GM08714 (cell line): ENCODE measurements around the gene GPRC5A.

Experiments used
- H3K4me3 ChIP-seq: fragments of 200-500 bp; sonication (Bioruptor generic); 2 replicates; pipeline ENCODE4 v1.5.1; 2014; ENCODE audit warnings: mild to moderate bottlenecking, low read length, inconsistent platforms
- ZNF274 ChIP-seq: IDR thresholded peaks from 2 replicates; pipeline ENCODE4 v1.6.1; 2012; ENCODE audit warnings: mild to moderate bottlenecking, low read depth, low read length

Gene GPRC5A

DNA sequence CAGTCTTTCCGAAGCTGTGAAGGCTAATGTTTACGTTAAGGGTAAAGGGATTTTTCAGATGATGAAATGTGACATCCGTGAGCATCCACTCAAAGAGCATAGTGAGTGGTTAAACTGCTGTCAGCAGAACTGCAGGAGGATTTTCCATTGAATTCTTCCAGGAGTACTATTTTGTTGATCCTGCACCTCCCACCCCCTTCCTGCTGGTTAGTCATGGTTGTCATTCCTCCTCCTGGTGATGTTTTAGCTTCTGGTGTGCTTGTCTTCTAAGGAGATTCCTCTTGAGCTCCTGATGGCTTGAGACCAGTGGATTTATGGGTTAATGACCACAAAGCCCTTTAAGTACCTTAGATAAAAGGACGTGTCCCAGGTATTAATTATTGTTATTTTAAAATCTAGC lies 63.0 kb downstream of the GPRC5A start:
- no peak for TF ChIP-seq ZNF274
- no peak overlapping the region for H3K4me3 ChIP-seq

DNA sequence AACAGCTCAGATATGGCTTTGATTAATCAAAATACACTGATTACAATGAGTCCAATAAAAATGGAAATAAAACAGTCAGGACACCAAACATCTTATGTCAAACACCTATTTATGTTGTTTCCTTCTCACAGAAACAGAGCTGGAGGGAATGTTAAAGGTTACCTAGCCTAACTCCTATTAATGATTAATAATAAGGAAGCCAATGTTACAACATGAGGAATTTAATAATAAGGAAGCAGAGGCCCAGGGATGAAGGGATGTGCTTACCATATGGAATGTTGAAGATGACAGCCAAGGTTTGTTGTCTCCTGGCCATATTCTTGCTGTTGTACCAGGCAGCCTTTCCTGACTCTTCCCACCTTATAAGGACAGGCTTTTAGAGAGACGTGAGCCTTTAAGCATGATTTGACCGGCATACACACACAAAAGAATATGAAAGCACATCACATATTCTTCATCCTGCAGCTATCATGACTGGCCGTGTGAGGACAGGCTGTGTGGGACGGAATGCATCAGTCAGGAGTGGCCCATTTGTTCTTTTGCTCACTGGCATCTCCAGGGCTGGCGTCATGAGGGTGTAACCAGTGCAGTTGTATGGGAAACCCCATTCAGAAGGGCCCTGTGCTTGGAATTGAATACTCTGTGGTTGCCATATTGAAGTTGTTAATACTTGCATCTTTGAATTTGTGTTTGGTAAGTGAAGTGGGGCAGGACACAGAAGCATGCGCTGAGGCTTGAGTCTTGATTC lies 63.7 kb downstream of the GPRC5A start:
- no peak for TF ChIP-seq ZNF274
- no peak overlapping the region for H3K4me3 ChIP-seq

- H3K4me3 ChIP-seq = no peak overlapping the region
- TF ChIP-seq ZNF274 = no peak
Observed at GRCh38 chr12:12958886-12959285, 67.5 kb downstream of the GPRC5A start.

GRCh38 chr12:12960639-12961209 lies 69.4 kb downstream of the GPRC5A start:
- H3K4me3 ChIP-seq = no peak overlapping the region
- TF ChIP-seq ZNF274 = no peak

DNA sequence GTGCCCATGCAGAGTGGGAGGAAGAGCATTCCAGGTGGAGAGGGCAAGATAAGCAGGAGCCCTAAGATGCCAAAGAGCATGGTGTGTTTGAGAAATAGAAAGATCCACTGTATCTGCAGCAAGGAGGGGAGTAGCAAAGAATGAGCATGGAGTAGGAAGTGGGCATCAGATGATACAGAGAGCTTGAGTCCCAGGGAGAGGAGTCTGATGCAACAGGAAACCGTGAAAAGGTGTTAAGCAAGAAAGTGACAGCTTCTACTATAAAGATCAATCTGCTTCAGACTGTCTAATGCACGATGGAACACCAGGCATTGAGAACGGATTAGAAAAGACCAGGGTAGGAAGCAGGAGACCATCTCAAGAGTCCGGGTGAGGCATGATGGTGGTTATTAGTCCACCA lies 72.9 kb downstream of the GPRC5A start:
- no peak for TF ChIP-seq ZNF274
- no peak overlapping the region for H3K4me3 ChIP-seq

GRCh38 chr12:12965836-12966235 lies 74.5 kb downstream of the GPRC5A start:
- no peak overlapping the region for H3K4me3 ChIP-seq
- TF ChIP-seq ZNF274 = no peak
